Astrocyte (in vitro differentiated cells and primary cell): ENCODE results near the gene KRT17. TPM values are rescaled to one million over a fixed set of nuclear protein-coding genes. Genes with fewer than 3 reads are reported as not detected.

Source experiments
- DNase-seq: peaks from one replicate; pipeline ENCODE4 v3.0.0-alpha.2; 2010; ENCODE audit warnings: low read depth
- FAIRE-seq: peaks from 2 replicates; lab custom pipeline; 2011; peaks lifted over from hg19 to GRCh38; lab: Jason Lieb, UNC
- H2AFZ ChIP-seq: 2 replicates; pipeline ENCODE4 v1.6.0; 2012; ENCODE audit warnings: low read depth, low read length, inconsistent platforms
- H3K27ac ChIP-seq: 2 replicates; pipeline ENCODE4 v1.5.1; 2011; ENCODE audit warnings: low read depth, low read length, inconsistent platforms
- H3K27me3 ChIP-seq: 2 replicates; pipeline ENCODE4 v1.6.0; 2011; ENCODE audit warnings: low read length, inconsistent platforms; ENCODE audit not compliant: insufficient read depth
- H3K36me3 ChIP-seq: 2 replicates; pipeline ENCODE4 v1.5.1; 2011; ENCODE audit warnings: low read length, inconsistent platforms; ENCODE audit not compliant: insufficient read depth
- H3K4me1 ChIP-seq: 2 replicates; pipeline ENCODE4 v1.5.1; 2011; ENCODE audit warnings: low read length, inconsistent platforms; ENCODE audit not compliant: insufficient read depth
- H3K4me2 ChIP-seq: 2 replicates; pipeline ENCODE4 v1.6.0; 2012; ENCODE audit warnings: low read length, inconsistent platforms
- H3K4me3 ChIP-seq: 2 replicates; pipeline ENCODE4 v1.5.1; 2011; ENCODE audit warnings: low read depth, mild to moderate bottlenecking, low read length, inconsistent platforms; ENCODE audit not compliant: insufficient read depth
- H3K79me2 ChIP-seq: 2 replicates; pipeline ENCODE4 v1.6.0; 2012; ENCODE audit warnings: mild to moderate bottlenecking, low read length, inconsistent platforms; ENCODE audit not compliant: insufficient read depth
- H3K9ac ChIP-seq: 2 replicates; pipeline ENCODE4 v1.6.0; 2012; ENCODE audit warnings: mild to moderate bottlenecking, low read length, inconsistent platforms
- H3K9me3 ChIP-seq: 2 replicates; pipeline ENCODE4 v1.5.1; 2012; ENCODE audit warnings: low read depth, mild to moderate bottlenecking, low read length, inconsistent platforms; ENCODE audit not compliant: insufficient read depth
- H4K20me1 ChIP-seq: 2 replicates; pipeline ENCODE4 v1.6.0; 2012; ENCODE audit warnings: low read length, inconsistent platforms; ENCODE audit not compliant: insufficient read depth
- H3K27ac Mint-ChIP-seq: one replicate; pipeline ENCODE4 v1.8.0; 2021; ENCODE audit warnings: mild to moderate bottlenecking, mixed read lengths; ENCODE audit not compliant: unreplicated experiment
- H3K27me3 Mint-ChIP-seq: one replicate; pipeline ENCODE4 v1.8.0; 2021; ENCODE audit warnings: low read depth, mixed read lengths; ENCODE audit not compliant: unreplicated experiment
- H3K36me3 Mint-ChIP-seq: one replicate; pipeline ENCODE4 v1.8.0; 2021; ENCODE audit warnings: low read depth, mixed read lengths; ENCODE audit not compliant: unreplicated experiment
- H3K4me1 Mint-ChIP-seq: one replicate; pipeline ENCODE4 v1.8.0; 2021; ENCODE audit warnings: low read depth, mixed read lengths; ENCODE audit not compliant: unreplicated experiment
- H3K4me3 Mint-ChIP-seq: one replicate; pipeline ENCODE4 v1.8.0; 2021; ENCODE audit warnings: mild to moderate bottlenecking, moderate library complexity, mixed read lengths; ENCODE audit not compliant: unreplicated experiment
- H3K9me3 Mint-ChIP-seq: one replicate; pipeline ENCODE4 v1.8.0; 2021; ENCODE audit warnings: mild to moderate bottlenecking, mixed read lengths; ENCODE audit not compliant: unreplicated experiment
- EZH2 ChIP-seq: IDR thresholded peaks from 2 replicates; pipeline ENCODE4 v1.6.1; 2012; ENCODE audit warnings: mild to moderate bottlenecking, low read length, inconsistent platforms; ENCODE audit not compliant: insufficient read depth
- total RNA-seq: library from RNA; stranded (reverse); gene quantifications from 2 replicates; pipeline ENCODE4 v1.2.1, GENCODE V29; 2021
- TF ChIP-seq, protein P1 (sequence below): IDR thresholded peaks from 2 replicates; pipeline ENCODE4 v1.5.1; 2011; ENCODE audit warnings: low read depth, mild to moderate bottlenecking, inconsistent platforms, low read length, moderate library complexity; ENCODE audit not compliant: insufficient read depth

The KRT17 gene
- total RNA-seq, 1 donor from 2014 or later: 21.4 TPM

GRCh38 chr17:41638941-41639340 is 14.6 kb upstream of the KRT17 start:
- Mint-ChIP-seq H3K36me3 (no peaks in the 10 kb centered on the region), H3K27ac (no peak overlapping the region), H3K27me3 (peaks cover 17% of the 10 kb centered on the region), H3K4me3 (no peak overlapping the region), H3K9me3 (no peaks in the 10 kb centered on the region), H3K4me1 (no peaks in the 10 kb centered on the region)
- no peaks in the 10 kb centered on the region for H3K27me3 ChIP-seq
- no peaks in the 10 kb centered on the region for H3K9me3 ChIP-seq
- H4K20me1 ChIP-seq: no peaks in the 10 kb centered on the region
- no peak for DNase-seq
- no peak overlapping the region for H3K4me2 ChIP-seq
- no peaks in the 10 kb centered on the region for H3K79me2 ChIP-seq
- H3K4me1 ChIP-seq: peaks cover 10% of the 10 kb centered on the region
- FAIRE-seq: no peak
- H3K36me3 ChIP-seq: no peaks in the 10 kb centered on the region
- H3K9ac ChIP-seq: no peak overlapping the region
- H2AFZ ChIP-seq: no peak overlapping the region
- TF ChIP-seq, protein P1, sequence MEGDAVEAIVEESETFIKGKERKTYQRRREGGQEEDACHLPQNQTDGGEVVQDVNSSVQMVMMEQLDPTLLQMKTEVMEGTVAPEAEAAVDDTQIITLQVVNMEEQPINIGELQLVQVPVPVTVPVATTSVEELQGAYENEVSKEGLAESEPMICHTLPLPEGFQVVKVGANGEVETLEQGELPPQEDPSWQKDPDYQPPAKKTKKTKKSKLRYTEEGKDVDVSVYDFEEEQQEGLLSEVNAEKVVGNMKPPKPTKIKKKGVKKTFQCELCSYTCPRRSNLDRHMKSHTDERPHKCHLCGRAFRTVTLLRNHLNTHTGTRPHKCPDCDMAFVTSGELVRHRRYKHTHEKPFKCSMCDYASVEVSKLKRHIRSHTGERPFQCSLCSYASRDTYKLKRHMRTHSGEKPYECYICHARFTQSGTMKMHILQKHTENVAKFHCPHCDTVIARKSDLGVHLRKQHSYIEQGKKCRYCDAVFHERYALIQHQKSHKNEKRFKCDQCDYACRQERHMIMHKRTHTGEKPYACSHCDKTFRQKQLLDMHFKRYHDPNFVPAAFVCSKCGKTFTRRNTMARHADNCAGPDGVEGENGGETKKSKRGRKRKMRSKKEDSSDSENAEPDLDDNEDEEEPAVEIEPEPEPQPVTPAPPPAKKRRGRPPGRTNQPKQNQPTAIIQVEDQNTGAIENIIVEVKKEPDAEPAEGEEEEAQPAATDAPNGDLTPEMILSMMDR: no peak
- no peak for TF ChIP-seq EZH2
- no peak overlapping the region for H3K27ac ChIP-seq
- H3K4me3 ChIP-seq: no peak overlapping the region

GRCh38 chr17:41638194-41638593 is 13.8 kb upstream of the KRT17 start:
- no peak for FAIRE-seq
- Mint-ChIP-seq H3K27me3 (peaks cover 17% of the 10 kb centered on the region), H3K4me3 (no peak overlapping the region), H3K9me3 (no peaks in the 10 kb centered on the region), H3K36me3 (no peaks in the 10 kb centered on the region), H3K27ac (no peak overlapping the region), H3K4me1 (no peaks in the 10 kb centered on the region)
- Histone ChIP-seq H3K27me3 (no peaks in the 10 kb centered on the region), H4K20me1 (no peaks in the 10 kb centered on the region), H3K9me3 (no peaks in the 10 kb centered on the region), H3K79me2 (no peaks in the 10 kb centered on the region), H3K36me3 (no peaks in the 10 kb centered on the region), H2AFZ (no peak overlapping the region), H3K4me1 (peaks cover 10% of the 10 kb centered on the region), H3K4me3 (no peak overlapping the region), H3K4me2 (no peak overlapping the region), H3K9ac (no peak overlapping the region), H3K27ac (no peak overlapping the region)
- DNase-seq: no peak
- TF ChIP-seq, protein P1: no peak
- no peak for TF ChIP-seq EZH2

DNA sequence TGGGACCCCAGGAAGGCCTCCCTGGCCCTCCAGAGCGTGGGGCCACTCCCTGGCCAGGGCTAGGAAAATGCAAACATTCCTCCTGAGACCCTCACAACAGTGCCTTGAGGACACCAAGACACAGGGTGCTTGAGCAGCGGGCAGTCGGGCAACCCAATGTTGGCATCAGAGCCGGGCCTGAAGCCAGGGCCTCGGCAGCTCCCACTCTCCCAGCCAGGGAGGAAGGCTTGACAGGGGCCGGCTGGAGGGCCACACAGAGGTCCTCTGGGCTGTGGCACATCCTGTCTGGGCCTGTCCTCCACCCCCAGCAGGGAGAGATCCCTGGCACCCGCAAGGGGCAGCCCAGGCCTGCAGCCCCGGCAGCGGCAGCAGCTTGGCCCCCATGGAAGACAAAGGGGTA is 12.3 kb upstream of the KRT17 start:
- Mint-ChIP-seq H3K27me3 (peaks cover 14% of the 10 kb centered on the region), H3K4me1 (no peaks in the 10 kb centered on the region), H3K27ac (no peak overlapping the region), H3K9me3 (no peaks in the 10 kb centered on the region), H3K36me3 (no peaks in the 10 kb centered on the region), H3K4me3 (no peak overlapping the region)
- Histone ChIP-seq H3K27me3 (no peaks in the 10 kb centered on the region), H3K79me2 (no peaks in the 10 kb centered on the region), H3K4me1 (peaks cover 10% of the 10 kb centered on the region), H3K4me2 (no peak overlapping the region), H3K27ac (no peak overlapping the region), H4K20me1 (no peaks in the 10 kb centered on the region), H3K36me3 (no peaks in the 10 kb centered on the region), H3K4me3 (no peak overlapping the region), H2AFZ (no peak overlapping the region), H3K9me3 (no peaks in the 10 kb centered on the region), H3K9ac (no peak overlapping the region)
- no peak for TF ChIP-seq EZH2
- TF ChIP-seq, protein P1: no peak
- no peak for FAIRE-seq
- DNase-seq: no peak
